NCI-H748 (cell line): ENCODE results near the gene HIPK2.
"Not testable (repeated sequence)": the region's sequence is repeated elsewhere in the genome, so short reads cannot be mapped to it uniquely, and the experiment has no call there.

ENCODE experiments used
- DNase-seq: peaks from one replicate; lab custom pipeline; 2025; ENCODE audit not compliant: unreplicated experiment; lab: John Stamatoyannopoulos, UW

HIPK2 gene

DNA sequence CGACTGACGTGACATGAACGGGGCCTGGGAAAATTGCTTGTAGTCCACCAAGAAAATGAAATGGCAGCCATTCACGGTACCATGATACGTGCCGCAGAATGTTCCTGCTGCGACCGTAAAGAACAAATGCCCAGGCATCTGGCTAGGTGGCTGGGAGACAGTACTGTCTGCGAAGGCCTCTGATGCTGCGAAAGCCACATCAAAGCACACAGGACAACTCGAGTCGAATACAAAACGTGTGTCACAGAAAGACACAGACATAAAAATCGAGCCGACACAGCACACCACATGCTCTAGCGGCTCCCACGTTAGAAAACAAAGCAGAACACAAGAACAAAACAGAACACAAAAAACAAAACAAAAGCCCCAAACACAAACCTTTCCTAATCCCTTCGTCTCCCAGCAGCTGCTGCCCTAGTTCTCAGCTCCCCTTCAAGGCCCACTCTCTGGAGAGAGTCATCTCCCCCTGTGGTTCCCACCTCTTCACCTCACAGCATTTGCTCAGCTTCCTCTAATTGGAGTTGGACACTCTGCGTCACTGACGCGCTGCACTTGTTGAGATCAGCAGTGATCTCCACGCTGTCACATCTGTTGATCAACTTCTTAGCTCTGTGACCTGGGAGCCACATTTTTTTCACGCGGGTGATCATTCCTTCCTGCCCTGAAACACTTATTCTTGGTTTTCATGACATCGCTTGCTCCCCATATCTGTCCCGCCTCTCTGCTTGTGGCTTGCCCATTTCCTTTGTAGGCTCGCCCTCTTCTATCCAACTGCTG lies 142.1 kb downstream of the HIPK2 start:
- DNase-seq: no peak

DNA sequence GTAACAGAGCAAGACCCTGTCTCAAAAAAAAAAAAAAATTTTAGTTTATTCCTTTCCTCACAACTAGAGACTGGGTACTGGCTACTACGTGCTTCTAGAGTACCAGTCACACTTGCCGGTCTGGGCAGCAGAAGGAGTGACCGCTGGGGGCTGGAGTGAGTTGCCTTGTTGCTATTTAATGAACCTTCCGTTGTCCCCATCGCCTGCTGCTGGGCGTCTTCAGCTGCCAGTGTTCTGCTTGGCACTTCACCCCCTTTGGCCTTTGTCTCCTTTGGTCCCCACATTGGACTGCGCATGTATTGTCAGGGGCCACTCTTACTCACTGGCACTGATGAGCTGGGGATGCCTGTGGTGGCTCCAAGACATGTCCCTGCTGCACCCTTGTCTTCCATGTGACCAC lies 143.7 kb downstream of the HIPK2 start:
- DNase-seq: no peak

DNA sequence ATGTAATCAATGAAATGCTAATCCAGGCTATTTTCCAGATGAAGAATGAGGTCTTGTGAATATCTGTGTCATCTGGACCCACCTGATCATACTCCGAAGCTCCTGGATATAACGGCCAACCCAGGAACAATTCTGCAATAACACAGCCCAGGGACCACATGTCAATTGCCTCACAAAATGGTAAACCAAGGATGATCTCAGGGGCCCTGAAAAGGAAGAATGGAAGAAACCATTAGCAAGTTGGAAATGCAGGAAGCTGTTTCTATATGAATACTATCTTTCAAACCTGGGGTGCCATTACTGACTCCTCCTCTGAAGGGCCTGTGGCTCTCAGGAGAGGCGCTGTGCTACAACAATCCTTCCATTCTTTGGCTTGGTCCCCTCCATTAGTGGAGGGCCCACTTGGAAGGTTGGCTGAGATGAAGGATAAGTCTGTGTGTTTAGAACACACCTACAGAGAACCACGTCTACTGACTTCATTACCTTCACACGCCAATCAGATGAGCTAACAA lies 146.2 kb downstream of the HIPK2 start:
- DNase-seq: no peak

DNA sequence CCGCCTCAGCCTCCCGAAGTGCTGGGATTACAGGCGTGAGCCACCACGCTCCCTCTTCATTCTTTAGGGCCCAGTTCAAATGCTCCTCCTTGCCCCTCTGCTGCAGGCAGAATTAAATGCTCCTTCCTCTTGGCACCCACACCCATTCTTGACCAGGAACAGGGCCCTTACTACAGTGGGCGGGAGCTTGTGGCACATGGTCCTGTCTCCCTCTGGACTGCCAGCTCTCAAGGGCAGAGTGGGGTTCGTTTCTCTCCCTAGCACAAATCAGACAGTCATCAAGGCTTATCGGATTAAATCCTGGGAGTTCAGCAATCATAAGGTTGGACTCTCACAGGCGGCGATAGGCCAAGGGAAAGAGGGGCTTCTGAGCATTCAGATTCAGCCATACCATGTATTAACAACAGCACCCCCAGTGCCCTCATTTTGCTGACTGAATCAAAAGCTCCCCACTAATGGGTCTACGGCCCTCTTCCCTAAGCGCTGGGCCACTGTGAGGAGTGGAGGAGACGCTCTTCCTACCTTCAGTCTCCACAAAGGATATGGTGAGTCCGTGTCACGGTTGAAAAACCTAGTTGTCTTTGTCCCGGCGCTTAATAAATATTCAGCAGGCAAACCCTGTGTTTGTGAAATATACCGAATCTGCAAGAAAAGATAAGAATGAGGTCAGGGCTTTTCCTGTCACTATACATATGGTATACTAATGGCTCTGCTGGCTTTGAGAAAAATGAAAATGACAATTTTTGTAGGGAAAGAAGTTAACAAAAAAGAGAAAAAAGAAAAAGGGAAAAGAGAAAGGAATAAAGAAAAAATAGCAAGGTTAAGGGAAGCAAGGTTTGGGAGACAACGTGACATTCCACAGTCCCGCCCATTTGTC lies 146.9 kb downstream of the HIPK2 start:
- DNase-seq: no peak

DNA sequence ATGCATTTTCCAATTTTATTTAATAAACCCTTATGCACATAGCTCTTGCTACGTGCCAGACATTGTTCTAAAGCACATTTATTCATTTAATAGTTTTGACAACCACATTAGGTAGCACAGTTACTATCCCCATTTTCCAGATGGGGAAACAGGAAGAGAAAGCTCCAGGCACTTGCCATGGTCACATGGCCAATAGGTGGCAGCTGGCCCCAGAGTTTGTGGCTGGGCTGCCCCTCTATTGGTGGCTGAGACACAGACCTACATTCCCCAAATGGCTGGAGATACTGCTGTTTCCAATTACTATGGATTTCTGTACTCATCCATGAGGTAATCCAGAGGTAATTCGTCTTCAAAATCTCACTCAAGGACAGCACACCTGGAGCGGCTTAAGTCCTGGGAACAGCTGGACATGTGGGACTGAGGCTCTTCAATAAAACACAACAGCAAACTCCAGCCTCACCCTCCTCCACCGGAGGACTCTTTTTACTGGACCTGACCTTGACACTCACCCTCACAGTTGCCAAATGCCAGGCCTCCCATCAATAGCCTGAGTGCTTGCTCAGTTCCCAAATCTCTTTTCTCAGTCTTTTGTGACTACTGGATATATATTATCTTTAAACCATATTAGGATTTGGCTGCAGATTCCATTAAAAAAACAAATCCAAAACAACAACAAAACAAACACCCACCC lies 148.3 kb downstream of the HIPK2 start:
- no peak for DNase-seq

DNA sequence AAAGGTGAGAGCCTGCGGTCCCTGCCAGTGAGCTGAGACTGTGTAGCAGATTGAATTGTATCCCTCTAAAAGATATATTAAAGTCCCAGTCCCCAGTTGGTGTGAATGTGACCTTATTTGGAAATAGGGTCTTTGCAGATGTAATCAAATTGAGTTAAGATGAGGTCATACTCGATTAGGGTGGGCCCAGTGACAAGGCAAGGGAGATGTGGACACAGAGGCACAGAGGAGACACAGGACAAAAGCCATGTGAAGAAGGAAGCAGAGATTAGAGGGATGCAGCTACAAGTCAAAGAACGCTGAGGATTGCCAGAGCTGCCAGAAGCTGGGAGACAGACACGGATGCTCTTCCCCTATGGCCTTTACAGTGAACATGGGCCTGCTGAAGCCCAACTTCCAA lies 150.0 kb downstream of the HIPK2 start:
- no peak for DNase-seq

DNA sequence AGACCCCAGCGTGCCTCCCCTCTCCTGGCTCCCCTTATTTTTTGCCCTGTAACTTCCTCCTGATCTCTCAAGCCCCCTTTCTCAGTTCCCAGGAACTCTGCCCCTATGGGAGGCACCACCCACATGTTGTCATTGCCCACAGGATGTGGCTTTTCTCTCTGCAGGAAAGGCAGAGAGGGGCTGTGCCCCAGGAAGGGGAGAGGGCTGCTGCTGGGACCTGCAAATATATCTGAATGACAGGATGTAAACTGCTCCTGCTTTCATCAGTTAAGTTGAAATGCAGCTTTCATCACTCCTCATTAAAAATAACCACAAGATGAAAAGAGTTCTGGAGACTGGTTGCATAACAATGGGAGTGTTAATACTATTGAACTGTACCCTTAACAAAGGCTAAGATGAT lies 151.0 kb downstream of the HIPK2 start:
- no peak for DNase-seq

DNA sequence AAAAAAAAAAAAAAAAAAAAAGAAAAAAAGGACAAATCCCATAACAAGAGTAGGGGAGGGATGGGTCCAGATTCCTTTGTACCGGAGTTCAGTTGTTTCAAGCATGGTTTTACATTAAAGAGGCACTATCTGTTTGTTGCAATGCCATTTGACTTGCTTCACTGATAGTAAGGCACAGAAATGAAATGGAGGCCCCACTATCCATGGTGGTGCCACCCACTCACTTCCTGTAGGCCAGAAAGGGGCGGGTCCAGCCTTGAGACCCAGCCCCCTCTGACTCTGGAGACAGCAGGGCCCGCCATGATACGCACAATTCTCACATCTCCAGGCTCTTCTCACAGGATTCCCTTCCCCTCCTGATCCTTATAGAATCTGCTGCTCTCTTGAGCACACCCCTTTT lies 154.3 kb downstream of the HIPK2 start:
- no peak for DNase-seq

DNA sequence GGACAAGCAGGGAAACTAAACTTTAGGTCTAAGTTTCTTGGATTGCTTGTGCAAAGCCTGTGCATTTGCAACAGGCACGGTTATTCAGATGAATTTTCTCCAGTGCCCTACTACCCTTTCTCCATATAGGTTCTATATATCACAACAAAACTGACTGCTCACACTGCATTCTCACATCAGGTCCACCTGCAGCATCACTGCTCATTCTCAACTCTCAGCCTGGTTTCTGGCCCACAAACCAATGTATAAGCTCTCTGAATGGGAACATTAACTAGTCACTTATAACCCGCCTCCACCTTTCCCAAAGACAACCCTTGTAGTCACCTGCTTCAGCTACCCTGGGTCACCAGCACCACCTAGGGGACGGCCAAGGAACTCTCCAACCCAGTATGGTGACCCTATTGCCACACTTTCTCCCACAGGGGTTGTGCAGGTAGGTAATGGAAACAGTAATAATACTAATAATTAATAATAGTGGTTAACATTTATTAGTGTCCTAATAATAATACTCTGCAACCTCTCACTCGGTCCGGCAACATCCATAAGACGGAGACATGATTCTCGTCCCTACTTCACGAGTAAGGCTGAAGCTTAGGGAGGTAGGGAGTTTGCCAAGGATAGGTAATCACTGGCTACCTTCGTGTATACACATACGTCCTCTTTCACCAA lies 157.0 kb downstream of the HIPK2 start:
- peak; percentile 56 for DNase-seq

DNA sequence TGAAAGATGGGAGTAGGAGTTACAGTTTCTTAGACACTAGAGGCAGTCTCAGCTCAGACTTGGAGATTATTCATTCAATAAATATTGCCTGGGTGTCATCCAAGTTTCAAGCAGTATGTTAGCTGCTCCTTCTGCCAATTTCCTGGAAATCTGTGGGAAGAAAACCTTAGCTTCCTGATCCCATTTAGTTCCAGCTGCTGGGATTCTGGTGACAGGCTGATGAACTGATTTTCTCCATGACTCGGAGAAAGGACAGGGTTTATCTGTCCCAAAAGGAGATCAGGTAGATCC lies 158.5 kb downstream of the HIPK2 start:
- DNase-seq: no peak

DNA sequence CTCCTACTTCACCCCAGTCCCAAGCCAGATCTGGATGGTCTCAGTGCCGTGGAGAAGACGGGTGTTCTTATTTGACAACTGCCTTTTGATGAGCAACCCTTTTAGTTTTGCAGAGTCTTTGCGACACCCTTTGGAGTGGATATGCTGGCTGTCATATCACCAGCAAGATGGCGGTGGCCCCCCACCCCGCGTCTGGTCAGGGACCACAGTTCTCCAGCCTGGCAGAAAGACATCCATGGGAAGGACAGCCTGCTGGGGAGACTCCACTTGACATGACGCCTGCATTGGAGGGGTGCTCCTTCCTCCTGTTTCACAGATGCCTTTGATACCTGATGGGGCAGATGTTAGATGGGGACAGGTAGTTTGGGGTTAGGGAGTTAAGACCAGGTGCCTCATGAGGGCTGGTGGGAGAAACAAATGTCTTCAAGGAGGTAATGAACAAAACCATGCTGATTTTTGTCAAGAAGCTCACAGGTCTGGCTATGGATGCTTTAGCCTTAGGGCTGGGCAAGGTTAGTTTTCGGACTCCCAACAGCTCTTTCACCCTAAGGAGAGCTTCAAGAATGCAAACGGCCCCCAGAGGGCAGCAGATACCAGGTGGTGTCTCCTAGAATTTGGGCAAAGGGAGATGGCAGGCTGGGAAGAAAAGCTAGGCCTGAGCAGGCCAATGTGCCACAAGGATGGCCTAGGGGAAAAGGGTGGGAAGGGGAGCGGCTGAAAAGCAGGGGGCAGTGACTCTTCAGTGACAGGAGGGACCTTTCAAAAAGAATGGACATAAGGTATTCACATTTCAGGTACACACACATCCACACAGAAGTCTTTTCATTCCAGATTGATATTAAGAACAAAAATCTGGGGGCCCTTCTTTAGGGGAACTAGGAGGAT lies 159.1 kb downstream of the HIPK2 start:
- peak; percentile 14 for DNase-seq

DNA sequence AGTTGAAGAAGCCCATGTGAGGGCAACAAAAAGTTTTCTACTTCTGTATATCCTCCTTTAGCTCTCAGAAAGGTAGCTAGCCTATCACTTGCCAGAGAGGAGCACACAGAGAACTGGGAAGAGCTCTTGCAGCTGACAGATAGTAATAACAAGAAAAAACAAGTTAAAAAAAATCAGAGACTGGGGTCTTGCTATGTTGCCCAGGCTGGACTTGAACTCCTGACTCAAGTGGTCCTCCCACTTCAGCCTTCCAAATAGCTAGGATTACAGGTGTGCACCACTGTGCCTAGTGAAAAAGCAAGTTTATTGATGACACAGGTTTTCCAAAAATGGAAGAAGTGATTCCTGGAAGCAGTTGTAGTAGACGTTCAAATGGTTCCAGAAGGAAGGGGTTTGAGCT lies 160.7 kb downstream of the HIPK2 start:
- no peak for DNase-seq

DNA sequence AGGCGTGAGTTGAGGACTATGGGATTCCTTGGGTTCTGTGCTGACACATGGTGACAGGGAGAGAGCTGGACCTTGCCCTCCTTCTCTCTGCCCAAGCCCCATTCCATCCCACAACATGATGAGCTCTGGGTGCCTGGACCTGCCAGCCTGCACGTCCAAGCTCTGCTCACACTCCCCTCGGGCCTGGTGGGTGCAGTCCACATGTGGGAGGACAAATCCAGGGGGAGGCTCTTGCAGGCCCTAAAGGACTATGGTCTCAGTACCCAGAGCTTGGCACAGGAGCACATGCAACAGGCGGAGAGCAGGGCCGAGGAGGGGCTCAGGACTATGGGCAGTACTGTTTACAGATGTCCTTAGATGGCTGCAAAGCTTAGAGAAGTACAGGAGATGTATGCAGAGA lies 162.9 kb downstream of the HIPK2 start:
- DNase-seq: no peak

DNA sequence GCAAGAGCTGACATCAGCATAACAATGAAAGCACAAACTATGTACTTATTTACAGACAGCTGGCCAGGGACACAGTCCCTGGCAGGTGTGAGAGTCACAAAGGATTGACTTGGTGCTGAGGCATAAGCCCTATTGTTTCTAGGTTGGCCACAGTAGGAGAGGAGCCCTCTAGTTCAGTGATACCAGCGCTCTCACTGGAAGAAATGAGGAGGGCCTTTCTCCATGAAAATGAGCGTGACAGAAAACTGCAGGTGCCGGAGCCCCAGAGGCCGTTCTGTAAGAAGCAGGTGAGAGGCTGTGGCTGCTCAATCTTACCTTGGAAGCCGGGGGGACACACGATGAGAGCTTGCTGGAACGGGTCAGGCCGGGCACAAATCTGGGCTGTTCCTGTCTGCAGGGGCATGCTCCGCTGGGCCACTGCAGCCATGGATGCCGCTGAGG lies 163.8 kb downstream of the HIPK2 start:
- peak; percentile 81 for DNase-seq

DNA sequence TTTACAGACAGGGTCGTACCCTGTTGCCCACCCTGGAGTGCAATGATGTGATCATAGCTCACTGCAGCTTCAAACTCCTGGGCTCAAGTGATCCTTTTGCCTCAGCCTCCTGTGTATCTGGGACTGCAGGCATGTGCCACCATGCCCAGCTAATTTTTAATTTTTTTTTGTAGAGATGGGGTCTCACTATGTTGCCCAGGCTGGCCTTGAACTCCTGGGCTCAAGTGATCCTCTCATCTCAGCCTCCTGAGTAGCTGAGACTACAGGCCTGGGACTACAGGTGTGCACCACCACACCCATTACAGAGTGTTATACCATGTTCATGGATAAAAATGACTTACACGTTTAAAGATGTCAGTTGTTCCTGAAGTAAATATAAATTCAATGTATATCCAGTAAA lies 166.2 kb downstream of the HIPK2 start:
- not testable (repeated sequence) for DNase-seq

DNA sequence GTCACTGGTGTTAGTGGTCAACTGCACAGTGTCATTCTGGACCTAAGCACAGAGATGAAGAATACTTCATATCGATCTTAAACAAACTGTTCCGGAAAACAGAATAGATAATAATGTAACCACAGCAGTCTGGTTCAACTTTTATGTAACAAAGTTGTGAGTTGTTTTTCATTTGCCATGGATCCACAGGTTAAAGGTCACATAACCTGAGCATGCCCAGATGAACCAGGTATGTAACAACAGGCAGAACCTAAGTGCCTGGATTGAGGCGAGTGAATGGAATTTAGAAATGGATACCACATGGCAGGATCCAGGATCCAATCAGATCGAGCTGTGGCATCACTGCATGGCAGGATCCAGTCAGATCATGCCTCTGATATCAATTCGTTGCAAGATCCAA lies 167.2 kb downstream of the HIPK2 start:
- DNase-seq: no peak

DNA sequence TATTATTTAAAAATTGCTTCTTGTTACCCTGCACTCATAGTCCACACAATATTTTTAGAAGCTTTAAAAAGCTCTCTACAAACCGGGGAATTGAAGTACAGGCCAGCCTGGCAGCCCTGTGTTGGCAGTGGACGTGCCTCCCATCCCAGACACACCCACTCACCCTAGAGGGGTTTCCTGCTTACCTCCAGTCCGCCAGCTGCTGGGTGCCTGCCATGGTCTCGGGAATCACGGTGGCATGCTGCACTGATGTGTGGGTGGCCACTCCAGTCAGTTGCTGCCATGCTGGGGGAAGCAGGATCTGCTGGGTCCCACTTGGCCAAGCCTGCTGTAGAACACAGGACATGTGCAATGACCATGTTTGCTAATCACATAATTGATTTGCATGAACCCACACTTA lies 173.9 kb downstream of the HIPK2 start:
- no peak for DNase-seq

DNA sequence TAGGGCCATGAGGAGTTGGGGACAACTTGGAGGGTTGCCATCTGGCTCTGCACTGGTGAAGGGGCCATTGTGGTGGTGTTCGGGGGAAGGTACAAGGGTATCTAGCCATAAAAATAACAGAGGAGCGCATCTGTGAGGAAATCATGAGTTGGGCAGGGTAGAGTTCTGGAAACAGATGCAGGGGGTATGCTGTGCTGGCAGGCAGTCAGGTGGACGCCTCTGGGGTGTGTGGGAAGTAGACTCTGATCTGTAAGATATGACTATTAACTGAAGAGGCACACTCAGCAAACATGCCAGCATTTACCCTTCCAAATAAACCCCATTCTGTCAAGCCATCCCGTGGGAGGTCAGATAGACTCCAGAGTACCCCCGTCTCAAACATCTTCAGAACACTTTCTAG lies 174.5 kb downstream of the HIPK2 start:
- DNase-seq: no peak

DNA sequence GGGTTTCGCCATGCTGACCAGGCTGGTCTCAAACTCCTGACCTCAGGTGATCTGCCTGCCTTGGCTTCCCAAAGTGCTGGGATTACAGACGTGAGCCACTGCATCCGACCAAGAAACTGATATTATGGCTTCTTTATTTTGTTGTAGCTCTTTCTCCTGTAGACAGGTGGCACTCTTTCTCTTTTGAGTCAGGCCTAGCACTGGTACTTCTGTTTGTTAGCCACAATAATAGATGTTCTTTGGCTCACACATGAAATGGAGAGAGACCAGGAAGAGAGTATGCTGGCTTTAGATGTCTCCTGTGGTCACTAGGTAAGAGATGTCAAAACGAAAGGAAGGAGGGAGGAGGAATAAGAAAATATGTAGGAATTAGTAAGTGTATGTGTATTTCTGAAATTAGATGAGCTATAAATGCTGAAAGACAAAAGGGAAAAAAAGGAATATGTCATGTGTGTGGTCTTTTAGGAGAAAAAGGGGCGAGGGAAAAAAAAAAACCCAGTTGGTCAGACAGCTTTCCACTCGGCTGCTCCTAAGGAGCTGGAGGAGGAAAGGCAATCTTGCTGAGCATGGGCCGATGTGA lies 175.6 kb downstream of the HIPK2 start:
- peak; percentile 30 for DNase-seq

DNA sequence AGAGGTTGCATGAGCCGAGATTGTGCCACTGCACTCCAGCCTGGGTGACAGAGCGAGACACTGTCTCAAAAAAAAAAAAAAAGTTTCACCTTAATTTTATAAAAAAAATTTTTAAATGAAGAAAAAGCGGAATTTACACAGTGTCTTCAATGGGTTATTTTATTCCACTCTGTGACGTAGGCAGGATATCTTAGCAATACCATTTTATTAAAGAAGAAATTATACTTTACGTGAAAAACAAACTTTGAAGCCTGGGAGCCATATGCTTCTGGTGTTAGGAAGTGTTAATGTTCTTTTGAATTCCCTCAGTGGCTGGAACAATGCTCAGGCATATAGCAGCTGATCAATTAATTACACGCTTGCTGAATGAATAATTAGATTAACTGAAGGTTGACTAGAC lies 176.6 kb downstream of the HIPK2 start:
- DNase-seq: no peak
